Natural killer cell (primary cell): ENCODE data around the gene TMEM229A. TPM values are rescaled to one million over a fixed set of nuclear protein-coding genes. Genes with fewer than 3 reads are reported as not detected.

ENCODE experiments used
- ATAC-seq, 3 donors: fragments of 150-1000 bp in 2 of 3; fragments of 200-7000 bp in 1 of 3; cut with Tn5 transposase; 1 replicate in 1 of 3; 2 replicates in 2 of 3; pipeline ENCODE4 v1.10.0; 2021; ENCODE audit warnings: mild to moderate bottlenecking in 2 of 3, moderate library complexity in 2 of 3
- DNase-seq, 2 donors: peaks; one replicate each; pipeline versions ENCODE4 v3.0.0 to v3.0.0-alpha.2; 2013 to 2021; ENCODE audit warnings: mixed read lengths in 1 of 2
- H3K27ac ChIP-seq: one replicate; pipeline ENCODE4 v1.5.1; 2013; ENCODE audit warnings: mild to moderate bottlenecking, low read length
- H3K27me3 ChIP-seq: one replicate; pipeline ENCODE4 v1.6.1; 2013; ENCODE audit warnings: low read length; ENCODE audit not compliant: control insufficient read depth, insufficient read depth
- H3K36me3 ChIP-seq: one replicate; pipeline ENCODE4 v1.6.1; 2013; ENCODE audit warnings: low read length; ENCODE audit not compliant: control insufficient read depth, insufficient read depth
- H3K4me1 ChIP-seq: one replicate; pipeline ENCODE4 v1.6.1; 2013; ENCODE audit warnings: low read length; ENCODE audit not compliant: control insufficient read depth, insufficient read depth
- H3K4me3 ChIP-seq: one replicate; pipeline ENCODE4 v1.5.1; 2013; ENCODE audit warnings: low read length
- H3K9me3 ChIP-seq: one replicate; pipeline ENCODE4 v1.6.1; 2013; ENCODE audit warnings: low read length; ENCODE audit not compliant: control insufficient read depth, insufficient read depth
- H3K27ac Mint-ChIP-seq, 2 donors: one replicate each; pipeline ENCODE4 v1.8.0; 2022; ENCODE audit warnings: mild to moderate bottlenecking in 2 of 2, mixed read lengths in 2 of 2, moderate library complexity in 1 of 2
- H3K27me3 Mint-ChIP-seq, 2 donors: one replicate each; pipeline ENCODE4 v1.8.0; 2022; ENCODE audit warnings: low read depth in 2 of 2, mixed read lengths in 2 of 2
- H3K36me3 Mint-ChIP-seq: one replicate; pipeline ENCODE4 v1.8.0; 2022; ENCODE audit warnings: mixed read lengths
- H3K4me1 Mint-ChIP-seq, 2 donors: one replicate each; pipeline ENCODE4 v1.8.0; 2022; ENCODE audit warnings: mixed read lengths in 2 of 2
- H3K4me3 Mint-ChIP-seq: one replicate; pipeline ENCODE4 v1.8.0; 2022; ENCODE audit warnings: mild to moderate bottlenecking, moderate library complexity, mixed read lengths
- H3K9me3 Mint-ChIP-seq, 2 donors: one replicate each; pipeline ENCODE4 v1.8.0; 2022; ENCODE audit warnings: mixed read lengths in 2 of 2
- WGBS: methylation state at CpG from one replicate; pipeline ENCODE4 v1.1.7; 2013; ENCODE audit warnings: missing lambda C conversion rate; ENCODE audit not compliant: insufficient coverage; 5-methylcytosine and 5-hydroxymethylcytosine counted together
- intact Hi-C: fragments of 100-400 bp; cut with micrococcal nuclease; formaldehyde crosslinking; loops from one replicate; pipeline ENCODE4 v1.14.2; 2022
- total RNA-seq, 4 donors: library from RNA; stranded (reverse); fragments of 120-200 nt in 1 of 4; gene quantifications; one replicate each; pipeline versions ENCODE4 v1.2.3 to v1.2.4, GENCODE V29; 2013 to 2022
- TF ChIP-seq, protein P1 (sequence below): fragments of 200-600 bp; IDR thresholded peaks from one replicate; pipeline ENCODE4 v1.8.0; 2022; ENCODE audit warnings: antibody characterized with exemption

The TMEM229A gene
- total RNA-seq, 3 donors from 2014 or later (not counting 1 experiment from before 2014, with no cell fraction given), result not detected

DNA sequence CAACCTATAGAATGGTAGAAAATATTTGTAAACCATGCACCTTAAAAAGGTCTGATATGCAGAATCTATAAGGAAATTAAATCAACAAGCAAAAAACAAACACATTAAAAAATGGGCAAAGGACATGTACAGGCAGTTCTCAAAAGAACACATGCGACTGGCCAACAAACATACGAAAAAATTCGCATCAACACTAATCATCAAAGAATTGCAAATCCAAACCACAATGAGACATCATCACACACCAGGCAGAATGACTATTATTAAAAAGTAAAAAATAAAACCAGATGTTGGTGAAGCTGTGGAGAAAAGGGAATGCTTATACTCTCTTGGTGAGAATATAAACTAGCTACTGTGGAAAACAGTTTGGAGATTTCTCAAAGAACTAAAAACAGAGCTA is 33.2 kb downstream of the TMEM229A start:
- H3K27me3 ChIP-seq, result no peaks in the 10 kb centered on the region
- WGBS, result 90% methylated on average over 2 of the region's 3 CpGs
- Mint-ChIP-seq H3K4me1 (no peaks in the 10 kb centered on the region), H3K27ac (no peak overlapping the region), H3K27me3 (no peaks in the 10 kb centered on the region), H3K4me3 (no peak overlapping the region), H3K9me3 (peaks cover 17 to 21% of the 10 kb centered on the region in 2 donors), H3K36me3 (no peaks in the 10 kb centered on the region)
- H3K9me3 ChIP-seq, result no peaks in the 10 kb centered on the region
- intact Hi-C loops, result no loop called here
- TF ChIP-seq, protein P1, sequence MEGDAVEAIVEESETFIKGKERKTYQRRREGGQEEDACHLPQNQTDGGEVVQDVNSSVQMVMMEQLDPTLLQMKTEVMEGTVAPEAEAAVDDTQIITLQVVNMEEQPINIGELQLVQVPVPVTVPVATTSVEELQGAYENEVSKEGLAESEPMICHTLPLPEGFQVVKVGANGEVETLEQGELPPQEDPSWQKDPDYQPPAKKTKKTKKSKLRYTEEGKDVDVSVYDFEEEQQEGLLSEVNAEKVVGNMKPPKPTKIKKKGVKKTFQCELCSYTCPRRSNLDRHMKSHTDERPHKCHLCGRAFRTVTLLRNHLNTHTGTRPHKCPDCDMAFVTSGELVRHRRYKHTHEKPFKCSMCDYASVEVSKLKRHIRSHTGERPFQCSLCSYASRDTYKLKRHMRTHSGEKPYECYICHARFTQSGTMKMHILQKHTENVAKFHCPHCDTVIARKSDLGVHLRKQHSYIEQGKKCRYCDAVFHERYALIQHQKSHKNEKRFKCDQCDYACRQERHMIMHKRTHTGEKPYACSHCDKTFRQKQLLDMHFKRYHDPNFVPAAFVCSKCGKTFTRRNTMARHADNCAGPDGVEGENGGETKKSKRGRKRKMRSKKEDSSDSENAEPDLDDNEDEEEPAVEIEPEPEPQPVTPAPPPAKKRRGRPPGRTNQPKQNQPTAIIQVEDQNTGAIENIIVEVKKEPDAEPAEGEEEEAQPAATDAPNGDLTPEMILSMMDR, result no peak
- DNase-seq (no peak), ATAC-seq (no peak)
- H3K27ac ChIP-seq, result no peak overlapping the region
- no peak overlapping the region for H3K4me3 ChIP-seq
- H3K4me1 ChIP-seq, result no peaks in the 10 kb centered on the region
- no peaks in the 10 kb centered on the region for H3K36me3 ChIP-seq

DNA sequence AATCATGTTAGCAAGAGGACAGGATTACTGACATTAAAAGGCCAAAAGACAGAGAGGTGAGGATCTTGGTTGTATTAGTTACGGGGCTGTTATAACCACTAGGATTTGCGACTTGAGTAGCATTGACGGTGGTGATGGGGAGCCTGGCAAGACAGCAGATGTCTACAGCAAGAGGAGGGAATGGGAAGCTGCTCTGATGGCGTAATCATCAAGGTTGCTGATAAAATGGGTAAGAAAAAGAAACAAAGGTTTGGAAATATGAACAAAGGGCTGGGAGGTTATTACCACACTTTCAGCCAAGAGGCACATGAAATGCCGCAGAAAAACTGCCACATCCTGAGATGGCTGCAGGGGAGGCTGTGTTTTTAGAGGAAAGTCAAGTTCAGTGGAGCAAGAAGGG is 33.9 kb downstream of the TMEM229A start:
- DNase-seq (no peak), ATAC-seq (no peak)
- H3K9me3 Mint-ChIP-seq, result peaks cover 17 to 21% of the 10 kb centered on the region in 2 donors
- Histone ChIP-seq H3K4me3 (no peak overlapping the region), H3K27me3 (no peaks in the 10 kb centered on the region), H3K36me3 (no peaks in the 10 kb centered on the region), H3K4me1 (no peaks in the 10 kb centered on the region), H3K27ac (no peak overlapping the region), H3K9me3 (no peaks in the 10 kb centered on the region)
- no peaks in the 10 kb centered on the region for H3K27me3 Mint-ChIP-seq
- intact Hi-C loops, result no loop called here
- 88% methylated on average over 5 of the region's 5 CpGs for WGBS
- no peak overlapping the region for H3K27ac Mint-ChIP-seq
- no peaks in the 10 kb centered on the region for H3K36me3 Mint-ChIP-seq
- H3K4me1 Mint-ChIP-seq, result no peaks in the 10 kb centered on the region
- no peak overlapping the region for H3K4me3 Mint-ChIP-seq
- TF ChIP-seq, protein P1, result no peak

DNA sequence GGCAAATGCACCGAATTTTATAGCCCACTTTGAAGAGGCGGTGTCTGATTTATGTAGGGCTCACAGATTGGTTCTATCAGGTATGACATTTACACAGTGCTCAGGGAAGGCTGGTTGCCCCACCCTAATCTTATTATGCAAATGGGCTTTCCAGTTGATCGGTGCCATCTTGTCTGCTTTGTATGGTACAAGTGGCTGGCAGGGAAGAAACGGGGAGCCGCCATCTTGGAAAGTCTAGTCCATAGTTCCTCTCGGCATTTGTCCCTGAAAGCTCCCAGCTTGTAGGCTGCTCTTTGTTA is 36.6 kb downstream of the TMEM229A start:
- Histone ChIP-seq H3K9me3 (no peaks in the 10 kb centered on the region), H3K4me3 (no peak overlapping the region), H3K27me3 (no peaks in the 10 kb centered on the region), H3K36me3 (no peaks in the 10 kb centered on the region), H3K27ac (no peak overlapping the region), H3K4me1 (no peaks in the 10 kb centered on the region)
- 96% methylated on average over 6 of the region's 6 CpGs for WGBS
- no peaks in the 10 kb centered on the region for H3K36me3 Mint-ChIP-seq
- DNase-seq (no peak), ATAC-seq (no peak)
- H3K9me3 Mint-ChIP-seq, result peaks cover 14 to 18% of the 10 kb centered on the region in 2 donors
- no peak overlapping the region for H3K4me3 Mint-ChIP-seq
- TF ChIP-seq, protein P1, result no peak
- intact Hi-C loops, result no loop called here
- H3K27me3 Mint-ChIP-seq, result no peaks in the 10 kb centered on the region
- no peak overlapping the region for H3K27ac Mint-ChIP-seq
- no peaks in the 10 kb centered on the region for H3K4me1 Mint-ChIP-seq

DNA sequence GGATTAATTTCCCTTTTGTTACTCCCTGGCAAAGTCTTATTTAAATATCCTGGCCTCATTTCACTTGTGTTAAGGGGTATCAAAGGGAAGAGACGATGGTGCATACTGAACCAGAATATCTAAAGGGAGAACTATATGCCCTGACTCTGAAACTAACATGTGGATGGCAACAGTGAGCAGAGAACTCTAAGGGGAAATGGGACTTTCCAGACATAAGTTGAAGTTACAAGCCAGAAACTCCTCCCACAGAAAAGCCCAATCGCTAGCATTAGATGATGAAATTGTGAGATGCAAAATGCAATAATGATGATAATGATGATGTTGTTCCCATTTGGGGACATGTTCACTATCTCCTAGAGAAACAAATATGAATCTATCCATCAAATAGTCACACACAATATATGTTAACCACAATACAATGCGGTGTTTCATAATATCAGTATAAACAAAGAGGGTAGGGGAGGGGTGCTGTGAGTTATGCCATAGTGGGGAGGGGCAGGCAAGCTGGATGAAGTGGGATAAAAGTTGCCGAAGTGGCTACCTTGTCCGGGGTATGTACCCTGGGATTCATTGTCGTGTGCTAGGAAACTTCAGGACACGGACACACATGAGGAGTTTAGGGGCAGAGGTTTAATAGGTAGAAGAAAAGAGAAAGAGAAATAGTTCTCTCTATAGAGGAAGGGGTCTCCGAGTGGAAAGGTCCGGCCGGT is 37.1 kb downstream of the TMEM229A start:
- Histone ChIP-seq H3K36me3 (no peaks in the 10 kb centered on the region), H3K4me1 (no peaks in the 10 kb centered on the region), H3K9me3 (no peaks in the 10 kb centered on the region), H3K4me3 (no peak overlapping the region), H3K27me3 (no peaks in the 10 kb centered on the region), H3K27ac (no peak overlapping the region)
- H3K36me3 Mint-ChIP-seq, result no peaks in the 10 kb centered on the region
- no peak overlapping the region for H3K27ac Mint-ChIP-seq
- intact Hi-C loops, result no loop called here
- H3K4me1 Mint-ChIP-seq, result no peaks in the 10 kb centered on the region
- DNase-seq, result no peak
- H3K9me3 Mint-ChIP-seq, result peaks cover 14 to 18% of the 10 kb centered on the region in 2 donors
- 93% methylated on average over 8 of the region's 10 CpGs for whole genome bisulfite sequencing
- no peaks in the 10 kb centered on the region for H3K27me3 Mint-ChIP-seq
- no peak for ATAC-seq
- TF ChIP-seq, protein P1, result no peak
- no peak overlapping the region for H3K4me3 Mint-ChIP-seq
